SH-SY5Y (cell line): Measurements from ENCODE around the gene PRPF38A.

Experiments used
- GATA2 ChIP-seq: IDR thresholded peaks from 2 replicates; pipeline ENCODE4 v1.6.1; 2011; ENCODE audit warnings: mild to moderate bottlenecking, low read depth, low read length
- GATA3 ChIP-seq: IDR thresholded peaks from 2 replicates; pipeline ENCODE4 v1.6.1; 2011; ENCODE audit warnings: low read depth, mild to moderate bottlenecking, low read length, moderate library complexity

Gene PRPF38A

DNA sequence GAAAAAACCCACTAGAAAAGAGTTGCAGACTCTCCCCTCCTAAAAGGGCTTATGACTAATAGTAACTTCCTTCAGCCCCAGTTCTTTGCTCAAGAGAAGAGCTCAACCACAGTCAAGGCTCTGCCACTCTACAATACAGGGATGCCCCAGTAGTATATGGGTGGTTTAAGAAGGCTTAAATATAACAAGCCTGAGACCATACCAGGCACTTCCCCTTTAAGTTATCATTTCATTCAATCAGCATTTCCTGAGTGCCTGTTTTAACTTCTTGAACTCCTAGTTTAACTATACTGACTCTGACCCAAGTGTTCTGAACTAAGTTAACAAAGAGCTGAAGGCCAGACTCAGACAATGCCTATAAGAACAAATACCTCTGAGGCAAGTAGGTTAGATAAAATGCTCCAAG is 19.8 kb downstream of the PRPF38A start:
- TF ChIP-seq GATA2 (no peak), GATA3 (no peak)

DNA sequence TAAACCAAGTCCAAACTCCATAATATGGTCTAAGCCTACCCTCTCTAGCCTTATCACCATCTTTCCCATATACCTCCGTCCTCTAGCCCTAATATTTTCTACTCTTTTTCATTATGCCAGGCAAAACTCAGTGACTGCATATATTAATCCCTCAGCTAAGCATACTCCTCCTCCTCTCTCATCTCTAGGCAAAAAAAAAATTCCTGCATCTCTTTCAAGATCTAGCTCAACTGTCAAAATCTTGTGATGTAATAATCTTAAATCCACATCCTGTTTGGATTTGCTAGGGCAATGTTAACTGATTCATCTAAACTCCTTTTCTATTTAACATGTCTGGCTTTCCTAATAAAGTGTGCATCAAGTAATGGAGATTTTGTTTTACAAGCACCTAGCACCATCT is 20.4 kb downstream of the PRPF38A start:
- no peak for TF ChIP-seq GATA3
- no peak for TF ChIP-seq GATA2

DNA sequence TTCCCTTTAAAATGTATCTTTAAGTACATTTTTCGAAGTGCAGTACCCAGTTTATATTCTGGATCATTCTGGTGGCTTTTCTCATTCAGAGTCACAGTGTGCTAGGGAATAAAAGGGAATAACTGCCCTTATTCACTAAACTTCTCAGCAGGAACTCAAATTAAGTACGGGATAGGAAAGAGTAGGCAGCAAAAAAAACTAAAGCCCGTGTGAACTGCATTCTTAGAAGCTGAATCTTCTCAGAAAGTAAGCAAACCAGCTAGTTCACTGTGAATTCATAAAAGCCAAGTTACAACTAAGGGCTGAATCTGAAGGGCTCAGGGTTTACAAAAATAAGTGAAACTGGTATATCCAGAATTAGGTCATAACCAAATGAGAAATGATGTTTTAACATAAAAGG is 22.0 kb downstream of the PRPF38A start:
- no peak for TF ChIP-seq GATA2
- TF ChIP-seq GATA3 = no peak

DNA sequence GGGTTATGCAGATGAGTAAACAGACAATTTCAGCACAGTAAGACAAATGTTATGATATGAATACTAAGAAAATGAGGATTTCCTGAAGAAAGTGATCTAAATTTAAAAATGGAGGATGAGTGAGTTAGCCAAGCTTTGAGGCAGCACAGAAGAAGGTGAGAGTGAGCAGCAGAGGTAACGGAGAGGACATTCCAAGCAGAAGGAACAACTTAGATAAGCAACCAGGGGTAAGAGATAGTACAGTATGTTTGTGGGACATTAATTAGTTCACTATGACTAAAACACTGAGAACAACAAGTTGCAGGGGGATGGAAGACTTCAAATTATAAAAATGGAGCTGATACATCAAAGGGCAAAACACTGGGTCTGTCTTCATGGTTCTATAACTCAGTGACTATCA is 22.8 kb downstream of the PRPF38A start:
- no peak for TF ChIP-seq GATA2
- no peak for TF ChIP-seq GATA3

DNA sequence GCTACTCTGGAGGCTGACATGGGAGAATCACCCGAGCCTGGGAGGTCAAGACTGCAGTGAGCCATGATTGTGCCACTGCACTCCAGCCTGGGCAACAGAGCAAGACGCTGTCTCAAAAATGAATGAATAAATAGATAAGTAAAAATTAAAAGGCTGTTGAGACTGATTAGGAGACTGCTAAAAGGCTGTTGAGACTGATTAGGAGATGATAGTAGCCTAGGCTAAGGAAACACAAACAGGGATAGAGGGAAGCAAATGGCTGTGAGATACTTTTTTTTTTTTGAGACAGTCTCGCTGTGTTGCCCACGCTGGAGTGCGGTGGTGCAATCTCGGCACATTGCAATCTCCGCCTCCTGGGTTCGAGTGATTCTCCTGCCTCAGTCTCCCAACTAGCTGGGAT is 28.4 kb downstream of the PRPF38A start:
- no peak for TF ChIP-seq GATA3
- TF ChIP-seq GATA2 = no peak

DNA sequence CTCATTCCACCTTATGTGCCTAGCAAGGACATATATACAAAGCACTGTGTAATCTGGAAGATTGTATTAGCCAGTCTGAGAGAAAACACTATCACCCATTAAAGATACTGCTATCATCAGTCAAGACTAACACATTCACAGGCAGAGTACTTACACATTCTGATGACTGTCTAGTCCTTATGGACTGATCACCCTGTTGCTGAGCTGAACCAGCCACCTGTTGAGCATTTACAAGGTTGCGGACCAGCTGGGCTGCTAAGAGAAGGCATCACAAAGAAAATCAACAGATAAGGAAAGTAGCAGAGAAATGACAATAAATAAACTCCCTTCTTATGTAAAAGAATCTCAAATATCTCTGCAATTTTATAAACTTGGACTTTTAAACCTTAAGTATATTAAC is 30.8 kb downstream of the PRPF38A start:
- TF ChIP-seq GATA3 (no peak), GATA2 (no peak)

DNA sequence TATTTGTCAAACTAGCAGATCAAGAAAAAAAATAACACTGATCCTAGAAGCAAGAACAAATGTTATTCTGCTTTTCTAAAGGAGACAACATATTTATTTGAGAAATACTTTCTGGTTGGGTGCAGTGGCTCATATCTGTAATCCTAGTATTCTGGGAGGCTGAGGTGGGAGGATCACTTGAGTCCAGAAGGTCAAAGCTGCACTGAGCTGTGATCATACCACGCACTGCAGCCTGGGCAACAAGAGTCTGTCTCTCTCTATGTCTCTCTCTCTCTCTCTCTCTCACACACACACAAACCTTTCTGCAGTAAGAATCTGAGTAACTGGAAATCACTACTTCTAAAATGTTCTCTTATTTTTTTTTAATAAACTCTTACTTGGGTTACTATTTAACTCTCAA is 31.2 kb downstream of the PRPF38A start:
- TF ChIP-seq GATA3 (no peak), GATA2 (no peak)

DNA sequence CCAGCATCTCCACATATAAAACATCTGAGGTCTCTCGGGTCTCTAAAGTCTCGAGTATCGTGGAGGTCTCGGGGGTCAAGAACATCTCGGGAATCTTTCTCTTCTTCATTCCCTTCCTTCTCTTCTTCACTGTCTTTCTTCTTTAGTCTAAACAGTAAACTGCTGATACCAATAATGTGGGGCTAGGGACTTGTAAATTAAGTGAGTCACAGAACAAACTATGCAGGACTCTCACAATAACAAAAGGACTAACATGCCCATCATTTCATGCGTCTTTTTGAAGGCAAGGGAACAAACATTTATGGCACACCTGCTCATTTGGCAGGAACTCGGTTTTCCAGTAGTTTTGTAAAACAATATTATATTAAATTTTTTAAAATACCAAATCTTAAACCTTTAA is 32.4 kb downstream of the PRPF38A start:
- no peak for TF ChIP-seq GATA3

DNA sequence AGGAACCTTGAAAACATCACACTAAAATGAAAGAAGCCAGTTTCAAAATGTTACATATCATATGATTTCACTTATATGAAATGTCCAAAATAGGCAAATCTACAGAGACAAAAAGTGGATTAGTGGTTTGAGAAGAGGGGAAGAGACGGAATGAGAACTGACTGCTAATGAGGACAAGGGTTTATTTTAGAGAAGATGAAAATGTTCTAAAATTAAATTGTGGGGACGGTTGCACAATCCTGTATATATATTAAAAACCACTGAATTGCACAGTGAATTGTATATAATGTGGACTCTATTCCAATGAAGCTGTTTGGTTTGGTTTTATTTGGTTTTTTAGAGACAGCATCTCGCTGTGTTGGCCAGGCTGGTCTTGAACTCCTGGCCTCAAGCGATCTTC is 35.6 kb downstream of the PRPF38A start:
- TF ChIP-seq GATA3 = no peak
- TF ChIP-seq GATA2 = no peak

DNA sequence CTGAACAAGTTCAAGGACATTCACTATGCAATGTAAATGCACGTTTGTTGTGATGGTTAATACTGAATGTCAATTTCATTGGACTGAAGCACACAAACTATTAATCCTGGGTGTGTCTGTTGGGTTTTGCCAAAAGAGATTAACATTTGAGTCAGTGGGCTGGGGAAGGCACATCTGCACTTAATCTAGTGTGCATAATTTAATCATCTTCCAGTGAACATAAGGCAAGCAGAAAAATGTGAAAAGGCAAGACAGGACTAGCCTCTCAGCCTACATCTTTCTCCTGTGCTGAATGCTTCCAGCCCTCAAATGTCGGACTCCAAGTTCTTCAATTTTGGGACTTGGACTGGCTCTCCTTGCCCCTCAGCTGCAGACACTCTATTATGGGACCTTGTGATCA is 40.1 kb downstream of the PRPF38A start:
- no peak for TF ChIP-seq GATA3
- TF ChIP-seq GATA2 = no peak

DNA sequence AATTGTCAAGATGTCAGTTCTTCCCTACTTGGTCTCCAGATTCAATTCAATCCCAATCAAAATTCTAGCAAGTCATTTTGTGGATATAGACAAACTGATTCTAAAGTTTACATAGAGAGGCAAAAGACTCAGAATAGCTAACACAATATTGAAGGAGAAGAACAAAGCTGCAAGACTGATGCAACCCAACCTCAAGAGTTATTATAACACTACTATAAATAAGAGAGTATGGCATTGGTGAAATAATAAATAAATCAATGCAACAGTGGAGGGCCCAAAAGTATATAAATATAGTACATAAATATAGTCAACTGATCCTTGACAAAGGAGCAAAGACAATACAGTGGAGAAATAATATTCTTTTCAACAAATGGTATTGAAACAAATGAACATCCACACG is 49.7 kb downstream of the PRPF38A start:
- TF ChIP-seq GATA3 (no peak), GATA2 (no peak)

DNA sequence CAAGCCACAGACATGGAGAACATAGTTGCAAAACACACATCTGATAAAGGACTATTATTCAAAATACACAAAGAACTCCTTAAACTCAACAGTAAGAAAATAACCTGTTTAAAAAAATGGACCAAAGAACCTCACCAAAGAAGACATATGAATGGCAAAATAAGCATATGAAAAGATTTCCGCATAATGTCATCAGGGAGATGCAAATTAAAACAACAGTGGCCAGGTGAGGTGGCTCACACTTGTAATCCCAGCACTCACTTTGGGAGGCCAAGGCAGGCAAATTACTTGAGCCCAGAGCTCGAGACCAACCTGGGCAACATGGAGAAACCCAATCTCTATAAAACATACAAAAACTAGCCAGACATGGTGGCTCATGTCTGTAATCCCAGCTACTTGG is 50.4 kb downstream of the PRPF38A start:
- TF ChIP-seq GATA3 = no peak
- no peak for TF ChIP-seq GATA2

DNA sequence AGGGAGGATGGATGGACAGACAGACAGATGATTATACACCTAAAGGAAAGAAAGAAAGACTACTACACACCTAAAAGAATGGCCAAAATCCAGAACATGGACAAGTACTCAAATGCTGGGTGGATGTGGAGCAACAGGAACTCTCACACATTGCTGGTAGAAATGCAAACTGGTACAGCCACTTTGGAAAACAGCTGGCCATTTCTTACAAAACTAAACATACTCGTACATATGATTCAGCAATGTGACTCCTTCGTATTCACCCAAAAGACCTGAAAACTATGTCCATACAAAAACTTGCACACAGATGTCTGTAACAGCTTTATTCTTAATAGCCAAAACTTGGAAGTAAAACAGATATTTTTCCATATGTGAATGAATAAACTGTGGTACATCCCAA is 51.3 kb downstream of the PRPF38A start:
- no peak for TF ChIP-seq GATA2
- no peak for TF ChIP-seq GATA3

DNA sequence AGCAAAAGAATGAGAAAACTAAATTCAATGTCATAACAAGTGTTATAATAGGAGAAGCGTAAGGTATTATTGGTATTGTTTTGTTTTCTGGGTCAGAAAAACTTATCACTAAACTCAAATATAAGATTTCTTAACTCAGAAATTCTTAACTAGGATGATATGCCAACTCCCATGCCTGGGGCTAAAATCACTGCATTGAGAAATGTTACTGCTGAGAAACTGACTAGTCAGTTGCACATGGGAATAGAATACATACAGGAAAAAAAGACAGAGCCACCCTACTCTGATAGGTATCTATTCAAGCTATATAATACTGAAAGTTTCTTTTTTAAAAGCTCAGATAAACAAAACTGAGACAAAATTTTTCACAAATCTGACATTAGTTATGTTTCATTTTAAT is 56.3 kb downstream of the PRPF38A start:
- TF ChIP-seq GATA2 = no peak
- no peak for TF ChIP-seq GATA3

DNA sequence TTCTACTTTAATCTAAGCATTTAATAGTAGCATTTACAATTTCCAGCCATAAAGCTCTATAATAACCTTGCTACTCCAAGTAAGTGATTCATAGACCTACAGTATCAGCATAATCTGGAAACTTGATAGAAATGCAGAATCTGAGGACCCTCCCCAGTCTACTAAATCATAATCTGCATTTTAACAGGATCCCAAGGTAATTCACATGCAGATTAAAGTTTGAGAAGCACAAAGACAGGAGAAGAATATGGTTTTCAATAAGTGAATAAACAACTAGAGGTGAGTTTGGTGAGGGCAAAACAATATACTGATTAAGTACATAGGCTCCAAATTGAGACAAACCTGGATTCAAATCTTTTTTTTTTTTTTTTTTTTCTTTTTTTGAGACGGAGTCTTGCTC is 57.4 kb downstream of the PRPF38A start:
- no peak for TF ChIP-seq GATA3
- TF ChIP-seq GATA2 = no peak

DNA sequence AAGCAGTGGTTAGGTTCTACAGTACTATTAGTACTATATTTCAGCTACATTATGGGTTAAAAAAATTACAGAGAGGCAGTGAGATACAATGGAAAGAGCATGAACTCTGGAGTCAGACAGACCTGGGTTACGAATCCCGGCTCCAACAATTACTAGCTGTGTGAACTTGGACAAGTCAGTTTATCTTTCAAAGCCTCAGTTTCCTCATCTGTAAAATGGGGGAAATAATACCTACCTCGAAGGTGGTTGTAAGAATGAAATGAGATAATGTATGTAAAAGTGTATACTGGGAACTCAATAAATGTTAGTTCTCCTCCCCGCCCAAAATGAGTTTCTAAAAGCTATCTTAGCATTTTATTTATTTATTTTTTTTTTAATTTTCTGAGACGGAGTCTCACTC is 59.5 kb downstream of the PRPF38A start:
- TF ChIP-seq GATA2 (no peak), GATA3 (no peak)

DNA sequence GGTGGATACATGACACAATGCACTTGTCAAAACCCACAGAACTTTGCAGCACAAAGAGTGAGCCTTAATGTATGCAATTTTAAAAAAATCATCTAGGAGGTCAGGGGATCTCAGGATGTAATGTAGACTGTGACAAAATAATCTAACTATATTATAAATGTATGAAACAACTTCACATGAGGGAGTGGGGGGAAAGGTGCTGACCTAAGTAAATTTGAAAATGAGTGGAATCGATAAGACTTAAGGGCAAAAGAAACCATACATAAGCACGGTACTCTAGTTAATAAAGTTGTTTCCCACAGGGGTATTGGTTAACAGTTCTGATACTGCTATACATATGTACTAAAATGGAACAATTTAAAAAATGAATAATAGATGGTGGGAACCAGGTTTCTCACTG is 64.7 kb downstream of the PRPF38A start:
- TF ChIP-seq GATA2 = no peak
